H9 (cell line): ENCODE data around the gene EDN1. TPM values are rescaled to one million over a fixed set of nuclear protein-coding genes. Genes with fewer than 3 reads are reported as not detected.

Experiments used
- DNase-seq: peaks from one replicate; pipeline ENCODE4 v3.0.0-alpha.2; 2017
- H2AFZ ChIP-seq: one replicate; pipeline ENCODE4 v1.6.1; 2013; ENCODE audit warnings: mild to moderate bottlenecking, low read length, control low read depth, moderate library complexity
- H2AK5ac ChIP-seq: 2 replicates; pipeline ENCODE4 v1.6.1; 2013; ENCODE audit warnings: low read length, control low read depth, mixed read lengths; ENCODE audit not compliant: insufficient read length
- H2BK120ac ChIP-seq: one replicate; pipeline ENCODE4 v1.6.1; 2013; ENCODE audit warnings: low read depth, mild to moderate bottlenecking, low read length, control low read depth, inconsistent platforms; ENCODE audit not compliant: poor library complexity, severe bottlenecking
- H2BK12ac ChIP-seq: 2 replicates; pipeline ENCODE4 v1.6.1; 2013; ENCODE audit warnings: low read length, control low read depth, mixed read lengths, low read depth; ENCODE audit not compliant: insufficient read length
- H2BK15ac ChIP-seq: 2 replicates; pipeline ENCODE4 v1.6.1; 2013; ENCODE audit warnings: low read depth, low read length, control low read depth
- H2BK20ac ChIP-seq: one replicate; pipeline ENCODE4 v1.6.1; 2013; ENCODE audit warnings: low read depth, mild to moderate bottlenecking, low read length, control low read depth, inconsistent platforms; ENCODE audit not compliant: poor library complexity, severe bottlenecking
- H2BK5ac ChIP-seq: 2 replicates; pipeline ENCODE4 v1.6.1; 2013; ENCODE audit warnings: low read length, control low read depth, mixed read lengths; ENCODE audit not compliant: insufficient read length
- H3K14ac ChIP-seq: 2 replicates; pipeline ENCODE4 v1.6.1; 2013; ENCODE audit warnings: low read length, control low read depth; ENCODE audit not compliant: insufficient read depth
- H3K18ac ChIP-seq: 2 replicates; pipeline ENCODE4 v1.6.1; 2013; ENCODE audit warnings: low read depth, mild to moderate bottlenecking, mixed read lengths, low read length, control low read depth; ENCODE audit not compliant: insufficient read length
- H3K23ac ChIP-seq: 2 replicates; pipeline ENCODE4 v1.6.1; 2013; ENCODE audit warnings: low read length, control low read depth, mixed read lengths, low read depth; ENCODE audit not compliant: insufficient read length
- H3K23me2 ChIP-seq: 2 replicates; pipeline ENCODE4 v1.6.1; 2013; ENCODE audit warnings: low read depth, mild to moderate bottlenecking, mixed read lengths, low read length, control low read depth; ENCODE audit not compliant: insufficient read length, poor library complexity, severe bottlenecking
- H3K27ac ChIP-seq: 2 replicates; pipeline ENCODE4 v1.5.1; 2013; ENCODE audit warnings: low read length, control low read depth, mixed read lengths, low read depth; ENCODE audit not compliant: insufficient read length
- H3K27me3 ChIP-seq: 2 replicates; pipeline ENCODE4 v1.6.1; 2013; ENCODE audit warnings: low read length, control low read depth, inconsistent platforms; ENCODE audit not compliant: insufficient read depth
- H3K4ac ChIP-seq: 2 replicates; pipeline ENCODE4 v1.6.1; 2013; ENCODE audit warnings: low read depth, mild to moderate bottlenecking, control low read depth, inconsistent platforms, low read length, moderate library complexity
- H3K4me1 ChIP-seq: 2 replicates; pipeline ENCODE4 v1.6.1; 2013; ENCODE audit warnings: low read length, control low read depth, inconsistent platforms; ENCODE audit not compliant: insufficient read depth
- H3K4me2 ChIP-seq: 2 replicates; pipeline ENCODE4 v1.6.1; 2013; ENCODE audit warnings: low read length, control low read depth, mixed read lengths; ENCODE audit not compliant: insufficient read length, insufficient read depth
- H3K56ac ChIP-seq: 2 replicates; pipeline ENCODE4 v1.6.1; 2013; ENCODE audit warnings: low read depth, mild to moderate bottlenecking, mixed read lengths, low read length, control low read depth; ENCODE audit not compliant: insufficient read length
- H3K79me1 ChIP-seq: 2 replicates; pipeline ENCODE4 v1.6.1; 2013; ENCODE audit warnings: low read depth, mild to moderate bottlenecking, moderate library complexity, low read length, control low read depth, inconsistent platforms; ENCODE audit not compliant: insufficient read depth, poor library complexity, severe bottlenecking
- H3K79me2 ChIP-seq: 2 replicates; pipeline ENCODE4 v1.6.1; 2013; ENCODE audit warnings: low read length, control low read depth, inconsistent platforms; ENCODE audit not compliant: insufficient read depth
- H3K9ac ChIP-seq: 2 replicates; pipeline ENCODE4 v1.6.1; 2013; ENCODE audit warnings: low read length, control low read depth, mixed read lengths; ENCODE audit not compliant: insufficient read length; ENCODE audit errors: extremely low read depth
- H3K9me3 ChIP-seq: one replicate; pipeline ENCODE4 v1.6.1; 2013; ENCODE audit warnings: low read depth, low read length, inconsistent platforms; ENCODE audit not compliant: control insufficient read depth
- H3T11ph ChIP-seq: one replicate; pipeline ENCODE4 v1.6.1; 2013; ENCODE audit warnings: mild to moderate bottlenecking, low read length, control low read depth, inconsistent platforms
- H4K20me1 ChIP-seq: one replicate; pipeline ENCODE4 v1.6.1; 2013; ENCODE audit not compliant: control insufficient read depth, insufficient read length, insufficient read depth
- H4K5ac ChIP-seq: 2 replicates; pipeline ENCODE4 v1.6.1; 2013; ENCODE audit warnings: low read depth, mild to moderate bottlenecking, mixed read lengths, low read length, control low read depth; ENCODE audit not compliant: insufficient read length
- H4K8ac ChIP-seq: replicated peaks from 2 replicates; pipeline ENCODE4 v1.6.1; 2013; ENCODE audit warnings: low read length, control low read depth, mixed read lengths, low read depth; ENCODE audit not compliant: insufficient read length
- H4K91ac ChIP-seq: 2 replicates; pipeline ENCODE4 v1.6.1; 2013; ENCODE audit warnings: low read depth, mild to moderate bottlenecking, moderate library complexity, mixed read lengths, low read length, control low read depth; ENCODE audit not compliant: insufficient read length
- H3K27ac Mint-ChIP-seq, 3 experiments: 2 replicates in 2 of 3; 3 replicates in 1 of 3; pipeline ENCODE4 v1.8.0; 2020 to 2021; ENCODE audit warnings: mixed read lengths in 3 of 3, mild to moderate bottlenecking in 1 of 3, moderate library complexity in 1 of 3
- H3K27me3 Mint-ChIP-seq: 2 replicates; pipeline ENCODE4 v1.8.0; 2021; ENCODE audit warnings: low read depth, mild to moderate bottlenecking, moderate library complexity, mixed read lengths
- H3K36me3 Mint-ChIP-seq, 3 experiments: 2 replicates in 2 of 3; 3 replicates in 1 of 3; pipeline ENCODE4 v1.8.0; 2020 to 2021; ENCODE audit warnings: low read depth in 3 of 3, mixed read lengths in 3 of 3; ENCODE audit not compliant: insufficient read depth in 1 of 3
- H3K4me1 Mint-ChIP-seq, 2 experiments: 2 replicates each; pipeline ENCODE4 v1.8.0; 2020; ENCODE audit warnings: mixed read lengths in 2 of 2
- H3K4me3 Mint-ChIP-seq, 2 experiments: 2 replicates in 1 of 2; 3 replicates in 1 of 2; pipeline ENCODE4 v1.8.0; 2020 to 2021; ENCODE audit warnings: mild to moderate bottlenecking in 2 of 2, mixed read lengths in 2 of 2, moderate library complexity in 1 of 2
- H3K9me3 Mint-ChIP-seq, 2 experiments: 2 replicates in 1 of 2; 3 replicates in 1 of 2; pipeline ENCODE4 v1.8.0; 2020; ENCODE audit warnings: mild to moderate bottlenecking in 2 of 2, mixed read lengths in 2 of 2, moderate library complexity in 1 of 2
- CTCF ChIP-seq: fragments of 200-600 bp; sonication (generic); conservative IDR thresholded peaks from 3 replicates; pipeline ENCODE4 v1.8.0; 2021; ENCODE audit warnings: antibody characterized with exemption, mild to moderate bottlenecking
- WGBS: extraction: QIAGEN DNeasy Blood & Tissue Kit; methylation state at CpG from one replicate; pipeline ENCODE4 v1.1.7; 2013; ENCODE audit warnings: missing lambda C conversion rate, low lambda C conversion rate, mixed read lengths; ENCODE audit not compliant: insufficient read length; ENCODE audit errors: extremely low coverage; 5-methylcytosine and 5-hydroxymethylcytosine counted together
- total RNA-seq: library from RNA; stranded (reverse); gene quantifications from 2 replicates; pipeline ENCODE4 v1.2.1, GENCODE V29; 2021

Gene EDN1
- total RNA-seq, 1 experiment from 2014 or later: 2.1 TPM

GRCh38 chr6:12324099-12324498 is 33.9 kb downstream of the EDN1 start:
- Histone ChIP-seq H4K20me1 (no peaks in the 10 kb centered on the region), H2BK5ac (no peak overlapping the region), H3K27ac (no peak overlapping the region), H3K9me3 (no peaks in the 10 kb centered on the region), H2BK120ac (no peak overlapping the region), H4K5ac (no peak overlapping the region), H2AK5ac (no peak overlapping the region), H4K8ac (no peak overlapping the region), H2BK20ac (no peak overlapping the region), H4K91ac (no peak overlapping the region), H3K79me2 (no peaks in the 10 kb centered on the region), H3K79me1 (no peaks in the 10 kb centered on the region), H3K27me3 (no peaks in the 10 kb centered on the region), H3K18ac (no peak overlapping the region), H2BK12ac (no peak overlapping the region), H3K9ac (no peak overlapping the region), H3K14ac (no peak overlapping the region), H3K4me1 (peaks cover 16% of the 10 kb centered on the region), H3T11ph (no peak overlapping the region), H3K4ac (no peak overlapping the region), H2AFZ (no peak overlapping the region), H3K4me2 (no peak overlapping the region), H2BK15ac (no peak overlapping the region), H3K23me2 (no peaks in the 10 kb centered on the region), H3K56ac (no peak overlapping the region), H3K23ac (no peak overlapping the region)
- no peak for TF ChIP-seq CTCF
- no CpG with 5 or more reads among the region's 3 CpGs for WGBS
- H3K27me3 Mint-ChIP-seq: peaks cover 3% of the 10 kb centered on the region; the same call in 1 of the 2 replicates
- no peak overlapping the region for H3K4me3 Mint-ChIP-seq
- peaks cover 3 to 18% (median 8%) of the 10 kb centered on the region in 3 experiments; a peak in 6 of 7 replicates for H3K36me3 Mint-ChIP-seq
- no peak for DNase-seq
- H3K27ac Mint-ChIP-seq: peak overlapping the region in 1 of 3 experiments; percentile 69; a peak in 2 of 7 replicates
- peaks cover 6 to 14% of the 10 kb centered on the region in 2 experiments for H3K9me3 Mint-ChIP-seq
- peaks cover 48 to 49% of the 10 kb centered on the region in 2 experiments for H3K4me1 Mint-ChIP-seq
